Peyer's patch (tissue), 4 donors: Measurements from ENCODE around the gene PARD3B. TPM values are rescaled to one million over a fixed set of nuclear protein-coding genes. Genes with fewer than 3 reads are reported as not detected.

ENCODE experiments used
- DNase-seq, 3 donors: peaks; one replicate each; pipeline ENCODE4 v3.0.0-alpha.2; 2017 to 2019
- H3K27ac ChIP-seq, 4 donors: fragments of 200-600 bp; sonication (generic); one replicate each; pipeline ENCODE4 v1.5.1; 2016 to 2019
- H3K27me3 ChIP-seq, 2 donors: fragments of 200-600 bp; sonication (generic); one replicate each; pipeline ENCODE4 v1.5.1; 2019
- H3K36me3 ChIP-seq, 3 donors: fragments of 200-600 bp; sonication (generic); one replicate each; pipeline ENCODE4 v1.5.1; 2016 to 2019
- H3K4me1 ChIP-seq, 4 donors: fragments of 200-600 bp; sonication (generic); one replicate each; pipeline ENCODE4 v1.5.1; 2016 to 2019
- H3K4me3 ChIP-seq, 4 donors: fragments of 200-600 bp; sonication (generic); 1 replicate in 3 of 4; 2 replicates in 1 of 4; pipeline ENCODE4 v1.5.1; 2016 to 2019; ENCODE audit warnings: mild to moderate bottlenecking in 1 of 4
- H3K9me3 ChIP-seq, 4 donors: fragments of 200-600 bp; sonication (generic); one replicate each; pipeline ENCODE4 v1.5.1; 2016 to 2019; ENCODE audit warnings: mild to moderate bottlenecking in 1 of 4
- POLR2A ChIP-seq, 2 donors: fragments of 450-650 bp; IDR thresholded peaks; one replicate each; pipeline ENCODE4 v1.5.1; 2017; ENCODE audit warnings: antibody characterized with exemption in 2 of 2, mild to moderate bottlenecking in 2 of 2, moderate library complexity in 2 of 2
- total RNA-seq, 4 donors: library from RNA; depleted of rRNA; stranded (reverse); fragments of >200 nt; gene quantifications; one replicate each; pipeline ENCODE4 v1.1.0, GENCODE V29; 2016
- TF ChIP-seq, protein P1 (sequence below), 6 experiments: fragments of 450-650 bp in 4 of 6; fragments of 200-600 bp in 2 of 6; sonication (generic) in 1 of 6; IDR thresholded peaks; one replicate each; pipeline ENCODE4 v1.5.1; 2017 to 2019; ENCODE audit warnings: antibody characterized with exemption in 6 of 6, mild to moderate bottlenecking in 3 of 6, moderate library complexity in 1 of 6

Gene PARD3B
- total RNA-seq, 4 donors from 2014 or later = 19.6 to 52.0 (median 40.6) TPM

DNA sequence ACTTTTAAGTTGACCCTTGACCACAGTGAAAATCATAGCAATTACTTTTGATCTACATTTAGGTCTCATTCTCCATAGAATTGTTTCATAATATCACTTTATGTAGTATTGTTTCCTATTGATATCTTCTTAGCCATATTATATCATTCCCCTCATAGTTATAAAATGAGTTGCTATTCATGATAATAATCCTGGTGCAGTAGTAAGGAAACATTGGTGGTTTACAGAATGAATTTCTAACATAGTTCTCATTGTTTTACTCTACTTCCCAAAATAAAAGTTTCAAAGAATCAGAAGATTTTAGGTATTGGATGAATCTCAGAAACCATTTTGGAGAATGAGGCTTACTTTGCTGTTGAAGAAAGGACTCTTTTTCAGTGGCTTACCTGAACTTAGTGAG, 246.0 kb downstream of the PARD3B start:
- no peaks in the 10 kb centered on the region for H3K4me1 ChIP-seq
- DNase-seq = no peak
- no peaks in the 10 kb centered on the region for H3K27me3 ChIP-seq
- H3K4me3 ChIP-seq = no peak overlapping the region
- TF ChIP-seq, protein P1, sequence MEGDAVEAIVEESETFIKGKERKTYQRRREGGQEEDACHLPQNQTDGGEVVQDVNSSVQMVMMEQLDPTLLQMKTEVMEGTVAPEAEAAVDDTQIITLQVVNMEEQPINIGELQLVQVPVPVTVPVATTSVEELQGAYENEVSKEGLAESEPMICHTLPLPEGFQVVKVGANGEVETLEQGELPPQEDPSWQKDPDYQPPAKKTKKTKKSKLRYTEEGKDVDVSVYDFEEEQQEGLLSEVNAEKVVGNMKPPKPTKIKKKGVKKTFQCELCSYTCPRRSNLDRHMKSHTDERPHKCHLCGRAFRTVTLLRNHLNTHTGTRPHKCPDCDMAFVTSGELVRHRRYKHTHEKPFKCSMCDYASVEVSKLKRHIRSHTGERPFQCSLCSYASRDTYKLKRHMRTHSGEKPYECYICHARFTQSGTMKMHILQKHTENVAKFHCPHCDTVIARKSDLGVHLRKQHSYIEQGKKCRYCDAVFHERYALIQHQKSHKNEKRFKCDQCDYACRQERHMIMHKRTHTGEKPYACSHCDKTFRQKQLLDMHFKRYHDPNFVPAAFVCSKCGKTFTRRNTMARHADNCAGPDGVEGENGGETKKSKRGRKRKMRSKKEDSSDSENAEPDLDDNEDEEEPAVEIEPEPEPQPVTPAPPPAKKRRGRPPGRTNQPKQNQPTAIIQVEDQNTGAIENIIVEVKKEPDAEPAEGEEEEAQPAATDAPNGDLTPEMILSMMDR (IDR thresholded peaks at IDR 0.05) = no peak
- TF ChIP-seq POLR2A (IDR thresholded peaks at IDR 0.05) = no peak
- H3K27ac ChIP-seq = no peak overlapping the region
- H3K9me3 ChIP-seq = no peaks in the 10 kb centered on the region
- no peaks in the 10 kb centered on the region for H3K36me3 ChIP-seq

DNA sequence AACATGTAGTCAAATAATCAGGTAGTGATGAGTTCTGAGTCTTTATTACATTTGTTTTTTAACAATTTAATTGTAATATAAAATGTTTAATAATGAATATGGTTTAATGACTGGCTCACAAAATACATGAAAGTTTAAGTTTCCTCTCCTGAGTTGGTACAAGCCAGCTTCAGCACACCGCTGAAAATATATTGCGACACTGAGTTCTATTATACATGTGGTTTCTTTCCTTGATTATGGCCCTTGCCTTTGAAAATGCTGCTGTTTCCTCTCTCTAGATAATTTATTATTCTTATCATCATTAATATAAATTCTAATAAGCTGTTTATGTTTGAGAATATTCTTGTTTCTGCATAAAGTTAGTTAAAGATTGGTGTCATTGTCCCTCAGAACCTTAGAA, 249.3 kb downstream of the PARD3B start:
- Histone ChIP-seq H3K27ac (no peak overlapping the region), H3K4me1 (no peaks in the 10 kb centered on the region), H3K36me3 (no peaks in the 10 kb centered on the region), H3K4me3 (no peak overlapping the region), H3K27me3 (no peaks in the 10 kb centered on the region), H3K9me3 (no peaks in the 10 kb centered on the region)
- TF ChIP-seq POLR2A (IDR thresholded peaks at IDR 0.05) = no peak
- TF ChIP-seq, protein P1 (IDR thresholded peaks at IDR 0.05) = no peak
- DNase-seq = no peak

DNA sequence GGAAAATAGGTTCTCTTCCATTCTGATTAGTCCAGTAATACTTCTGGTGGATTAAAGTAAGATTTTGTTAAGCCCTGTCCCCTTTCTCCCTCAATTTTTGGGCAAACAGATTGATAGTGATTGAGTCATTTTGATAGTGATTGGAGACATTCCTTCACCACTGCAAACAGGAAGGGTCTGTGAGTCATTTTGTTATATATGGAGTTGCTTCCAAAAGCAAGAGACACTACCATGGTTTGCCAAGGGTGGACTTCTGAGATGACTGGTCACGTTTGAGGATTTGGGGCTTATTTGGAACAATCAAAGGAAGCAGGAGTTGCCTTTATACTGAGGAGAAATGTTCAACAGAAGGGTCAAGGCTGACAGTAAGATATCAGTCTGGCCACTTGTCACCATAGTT, 249.9 kb downstream of the PARD3B start:
- no peak overlapping the region for H3K4me3 ChIP-seq
- TF ChIP-seq POLR2A (IDR thresholded peaks at IDR 0.05) = no peak
- TF ChIP-seq, protein P1 (IDR thresholded peaks at IDR 0.05) = no peak
- H3K27me3 ChIP-seq = no peaks in the 10 kb centered on the region
- H3K36me3 ChIP-seq = no peaks in the 10 kb centered on the region
- no peaks in the 10 kb centered on the region for H3K4me1 ChIP-seq
- no peaks in the 10 kb centered on the region for H3K9me3 ChIP-seq
- DNase-seq = no peak
- H3K27ac ChIP-seq = no peak overlapping the region

GRCh38 chr2:204796581-204796980, 251.3 kb downstream of the PARD3B start:
- Histone ChIP-seq H3K4me3 (no peak overlapping the region), H3K27me3 (no peaks in the 10 kb centered on the region), H3K36me3 (no peaks in the 10 kb centered on the region), H3K27ac (no peak overlapping the region), H3K4me1 (no peaks in the 10 kb centered on the region), H3K9me3 (no peaks in the 10 kb centered on the region)
- DNase-seq = no peak
- TF ChIP-seq POLR2A (IDR thresholded peaks at IDR 0.05) = no peak
- TF ChIP-seq, protein P1 (IDR thresholded peaks at IDR 0.05) = no peak

- Histone ChIP-seq H3K36me3 (no peaks in the 10 kb centered on the region), H3K4me3 (no peak overlapping the region), H3K27me3 (no peaks in the 10 kb centered on the region), H3K27ac (no peak overlapping the region), H3K4me1 (no peaks in the 10 kb centered on the region), H3K9me3 (no peaks in the 10 kb centered on the region)
- no peak for DNase-seq
- TF ChIP-seq, protein P1 (IDR thresholded peaks at IDR 0.05) = no peak
- no peak for TF ChIP-seq POLR2A (IDR thresholded peaks at IDR 0.05)
Measured at GRCh38 chr2:204799791-204800190, 254.5 kb downstream of the PARD3B start.

- no peak for TF ChIP-seq POLR2A (IDR thresholded peaks at IDR 0.05)
Measured at GRCh38 chr2:204808494-204808893, 263.2 kb downstream of the PARD3B start.

More at GRCh38 chr2:204808494-204808893, 263.2 kb downstream of the PARD3B start:
- no peaks in the 10 kb centered on the region for H3K4me1 ChIP-seq
- no peak overlapping the region for H3K4me3 ChIP-seq
- no peaks in the 10 kb centered on the region for H3K27me3 ChIP-seq
- no peaks in the 10 kb centered on the region for H3K9me3 ChIP-seq
- H3K36me3 ChIP-seq = no peaks in the 10 kb centered on the region
- DNase-seq = no peak
- no peak overlapping the region for H3K27ac ChIP-seq
